Tibial nerve (tissue), 4 donors: ENCODE measurements around the gene RPS19BP1. TPM values are rescaled to one million over a fixed set of nuclear protein-coding genes. Genes with fewer than 3 reads are reported as not detected.
"Not testable (repeated sequence)": the region's sequence is repeated elsewhere in the genome, so short reads cannot be mapped to it uniquely, and the experiment has no call there.

Source experiments
- DNase-seq, 2 donors: peaks; one replicate each; pipeline ENCODE4 v3.0.0-alpha.2; 2019; ENCODE audit warnings: low spot score in 2 of 2
- H3K27ac ChIP-seq, 4 donors: fragments of 200-600 bp; sonication (generic) in 3 of 4; one replicate each; pipeline ENCODE4 v1.5.1; 2017 to 2019; ENCODE audit warnings: mild to moderate bottlenecking in 1 of 4
- H3K27me3 ChIP-seq, 2 donors: fragments of 200-600 bp; sonication (generic) in 1 of 2; one replicate each; pipeline versions ENCODE4 v1.5.1 to v1.6.0; 2017 to 2019
- H3K36me3 ChIP-seq, 3 donors: fragments of 200-600 bp; sonication (generic); one replicate each; pipeline ENCODE4 v1.5.1; 2018 to 2019
- H3K4me1 ChIP-seq, 4 donors: fragments of 200-600 bp; sonication (generic) in 3 of 4; one replicate each; pipeline ENCODE4 v1.5.1; 2017 to 2019
- H3K4me3 ChIP-seq, 4 donors: fragments of 200-600 bp; sonication (generic) in 3 of 4; one replicate each; pipeline ENCODE4 v1.5.1; 2017 to 2019; ENCODE audit warnings: mild to moderate bottlenecking in 1 of 4, moderate library complexity in 1 of 4
- H3K9me3 ChIP-seq, 4 donors: fragments of 200-600 bp; sonication (generic) in 3 of 4; one replicate each; pipeline ENCODE4 v1.5.1; 2017 to 2019
- EP300 ChIP-seq, 2 donors: sonication (generic); formaldehyde crosslinking; IDR thresholded peaks; one replicate each; pipeline ENCODE4 v1.6.1; 2017; ENCODE audit warnings: antibody characterized with exemption in 2 of 2, mild to moderate bottlenecking in 1 of 2
- POLR2A ChIP-seq, 2 donors: fragments of 450-650 bp; IDR thresholded peaks; one replicate each; pipeline ENCODE4 v1.6.1; 2017; ENCODE audit warnings: antibody characterized with exemption in 2 of 2, mild to moderate bottlenecking in 2 of 2, moderate library complexity in 2 of 2
- WGBS, 2 donors: methylation state at CpG; one replicate each; pipeline ENCODE4 v1.1.5; 2018; 5-methylcytosine and 5-hydroxymethylcytosine counted together
- total RNA-seq, 4 donors: library from RNA; depleted of rRNA; stranded (reverse); fragments of >200 nt; gene quantifications; one replicate each; pipeline ENCODE4 v1.1.0, GENCODE V29; 2016
- TF ChIP-seq, protein P1 (sequence below), 5 experiments: fragments of 200-600 bp in 3 of 5; fragments of 450-650 bp in 2 of 5; sonication (generic) in 3 of 5; IDR thresholded peaks; one replicate each; pipeline ENCODE4 v1.5.1; 2016 to 2019; ENCODE audit warnings: antibody characterized with exemption in 5 of 5, mild to moderate bottlenecking in 3 of 5, moderate library complexity in 2 of 5

RPS19BP1 gene
- total RNA-seq, 4 donors from 2014 or later = 178 to 206 (median 197) TPM

DNA sequence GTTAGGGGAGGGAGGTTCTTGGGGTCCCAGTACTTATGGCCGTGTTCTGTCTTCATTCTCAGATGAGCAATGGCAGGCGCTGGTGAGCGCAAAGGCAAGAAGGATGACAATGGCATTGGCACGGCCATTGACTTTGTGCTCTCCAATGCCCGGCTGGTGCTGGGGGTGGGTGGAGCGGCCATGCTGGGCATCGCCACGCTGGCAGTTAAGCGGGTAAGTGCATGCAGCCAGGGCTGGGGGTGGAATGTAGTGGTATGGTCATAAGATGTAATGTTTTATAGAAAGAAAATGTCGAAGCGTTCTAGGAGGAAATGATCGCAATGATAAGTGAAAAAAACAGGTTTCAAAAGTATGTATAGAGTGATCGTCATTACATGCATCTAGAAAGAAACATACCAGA, 21.3 kb downstream of the RPS19BP1 start:
- no peak for DNase-seq
- WGBS, 2 donors = 92 to 94% methylated on average over 13 of the region's 13 CpGs
- peaks cover 4 to 98% (median 32%) of the 10 kb centered on the region in 3 donors for H3K36me3 ChIP-seq
- TF ChIP-seq POLR2A (IDR thresholded peaks at IDR 0.05) (no peak), EP300 (IDR thresholded peaks at IDR 0.05) (no peak)
- TF ChIP-seq, protein P1, sequence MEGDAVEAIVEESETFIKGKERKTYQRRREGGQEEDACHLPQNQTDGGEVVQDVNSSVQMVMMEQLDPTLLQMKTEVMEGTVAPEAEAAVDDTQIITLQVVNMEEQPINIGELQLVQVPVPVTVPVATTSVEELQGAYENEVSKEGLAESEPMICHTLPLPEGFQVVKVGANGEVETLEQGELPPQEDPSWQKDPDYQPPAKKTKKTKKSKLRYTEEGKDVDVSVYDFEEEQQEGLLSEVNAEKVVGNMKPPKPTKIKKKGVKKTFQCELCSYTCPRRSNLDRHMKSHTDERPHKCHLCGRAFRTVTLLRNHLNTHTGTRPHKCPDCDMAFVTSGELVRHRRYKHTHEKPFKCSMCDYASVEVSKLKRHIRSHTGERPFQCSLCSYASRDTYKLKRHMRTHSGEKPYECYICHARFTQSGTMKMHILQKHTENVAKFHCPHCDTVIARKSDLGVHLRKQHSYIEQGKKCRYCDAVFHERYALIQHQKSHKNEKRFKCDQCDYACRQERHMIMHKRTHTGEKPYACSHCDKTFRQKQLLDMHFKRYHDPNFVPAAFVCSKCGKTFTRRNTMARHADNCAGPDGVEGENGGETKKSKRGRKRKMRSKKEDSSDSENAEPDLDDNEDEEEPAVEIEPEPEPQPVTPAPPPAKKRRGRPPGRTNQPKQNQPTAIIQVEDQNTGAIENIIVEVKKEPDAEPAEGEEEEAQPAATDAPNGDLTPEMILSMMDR (IDR thresholded peaks at IDR 0.05) = no peak
- H3K4me3 ChIP-seq = no peak overlapping the region
- no peak overlapping the region for H3K27ac ChIP-seq
- H3K4me1 ChIP-seq = peaks cover 0 to 17% (median 0%) of the 10 kb centered on the region in 4 donors
- no peaks in the 10 kb centered on the region for H3K27me3 ChIP-seq
- H3K9me3 ChIP-seq = no peaks in the 10 kb centered on the region

DNA sequence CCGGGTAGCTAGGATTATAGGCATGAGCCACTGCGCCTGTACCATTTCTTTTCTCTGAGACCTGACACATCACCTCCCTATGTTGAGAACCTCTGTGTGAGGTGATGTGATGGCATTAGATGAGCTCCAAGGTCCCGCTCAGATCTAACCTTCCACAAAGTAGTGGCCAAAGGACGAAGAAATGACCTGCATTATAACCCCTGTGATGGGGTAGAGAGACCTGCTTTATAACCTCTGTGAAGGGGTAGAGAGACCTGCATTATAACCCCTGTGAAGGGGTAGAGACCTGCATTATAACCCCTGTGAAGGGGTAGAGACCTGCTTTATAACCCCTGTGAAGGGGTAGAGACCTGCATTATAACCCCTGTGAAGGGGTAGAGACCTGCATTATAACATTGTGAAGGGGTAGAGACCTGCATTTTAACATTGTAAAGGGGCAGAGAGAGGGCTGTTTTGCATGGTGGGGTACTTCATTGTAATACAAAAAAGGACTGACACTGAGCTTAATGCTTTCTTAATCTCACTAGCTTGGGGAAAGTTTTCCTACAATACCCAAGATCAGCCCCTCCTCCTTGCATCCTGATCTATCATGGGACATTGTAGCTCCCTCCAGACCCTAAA, 21.9 kb downstream of the RPS19BP1 start:
- Histone ChIP-seq H3K36me3 (peaks cover 4 to 100% (median 36%) of the 10 kb centered on the region in 3 donors), H3K9me3 (no peaks in the 10 kb centered on the region), H3K4me1 (peaks cover 0 to 23% (median 0%) of the 10 kb centered on the region in 4 donors), H3K27ac (no peak overlapping the region), H3K27me3 (no peaks in the 10 kb centered on the region), H3K4me3 (no peak overlapping the region)
- WGBS, 2 donors = 89 to 95% methylated on average over 4 of the region's 4 CpGs
- TF ChIP-seq POLR2A (IDR thresholded peaks at IDR 0.05) (no peak), EP300 (IDR thresholded peaks at IDR 0.05) (no peak)
- TF ChIP-seq, protein P1 (IDR thresholded peaks at IDR 0.05) = no peak
- no peak for DNase-seq

DNA sequence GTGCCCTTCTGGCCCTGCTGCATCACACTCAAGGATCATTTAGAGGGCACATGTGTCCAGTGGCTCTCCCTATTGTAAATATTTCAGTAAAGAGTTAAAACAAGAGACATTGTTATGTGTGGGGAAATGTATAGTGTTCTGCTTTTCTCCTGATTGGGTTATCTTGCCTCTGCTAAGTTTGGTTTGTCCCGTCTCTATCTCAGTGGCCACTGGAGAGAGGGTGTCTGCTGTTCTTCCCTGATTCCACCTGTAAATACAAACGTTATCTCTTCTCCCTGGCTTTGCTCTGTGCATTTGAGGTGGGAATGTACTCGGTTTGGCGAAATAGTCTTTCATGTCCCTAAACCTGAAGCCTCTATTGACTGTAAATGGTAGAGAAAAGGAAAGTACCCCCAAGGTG, 24.2 kb downstream of the RPS19BP1 start:
- no peak for DNase-seq
- TF ChIP-seq POLR2A (IDR thresholded peaks at IDR 0.05) = no peak
- no peak for TF ChIP-seq EP300 (IDR thresholded peaks at IDR 0.05)
- TF ChIP-seq, protein P1 (IDR thresholded peaks at IDR 0.05) = no peak
- Histone ChIP-seq H3K27me3 (no peaks in the 10 kb centered on the region), H3K4me3 (no peak overlapping the region), H3K36me3 (peaks cover 4 to 95% (median 37%) of the 10 kb centered on the region in 3 donors), H3K9me3 (no peaks in the 10 kb centered on the region), H3K4me1 (peaks cover 0 to 34% (median 9%) of the 10 kb centered on the region in 4 donors), H3K27ac (no peak overlapping the region)
- 72 to 78% methylated on average over 4 of the region's 4 CpGs for WGBS, 2 donors

DNA sequence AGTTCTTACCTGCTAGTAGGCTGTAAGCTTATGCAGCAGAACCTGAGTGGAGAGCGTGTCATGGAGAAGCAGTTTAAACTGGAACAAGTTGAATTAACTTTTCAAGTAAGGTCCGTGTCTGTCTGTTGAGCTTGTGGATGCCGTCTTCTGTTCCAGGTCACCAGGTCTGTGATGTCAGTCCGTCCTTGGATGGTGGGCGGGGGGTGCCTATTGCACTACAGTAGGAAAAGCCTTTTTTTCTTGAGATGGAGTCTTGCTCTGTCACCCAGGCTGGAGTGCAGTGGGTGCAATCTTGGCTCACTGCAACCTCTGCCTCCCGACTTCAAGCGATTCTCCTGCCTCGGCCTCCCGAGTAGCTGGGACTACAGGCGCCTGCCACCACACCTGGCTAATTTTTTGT, 25.5 kb downstream of the RPS19BP1 start:
- not testable (repeated sequence) for H3K4me3 ChIP-seq, H3K9me3 ChIP-seq, H3K27me3 ChIP-seq, DNase-seq, H3K27ac ChIP-seq
- Histone ChIP-seq H3K4me1 (peaks cover 0 to 40% (median 14%) of the 10 kb centered on the region in 4 donors), H3K36me3 (peaks cover 2 to 81% (median 29%) of the 10 kb centered on the region in 3 donors)
- 69 to 85% methylated on average over 10 of the region's 10 CpGs for WGBS, 2 donors

DNA sequence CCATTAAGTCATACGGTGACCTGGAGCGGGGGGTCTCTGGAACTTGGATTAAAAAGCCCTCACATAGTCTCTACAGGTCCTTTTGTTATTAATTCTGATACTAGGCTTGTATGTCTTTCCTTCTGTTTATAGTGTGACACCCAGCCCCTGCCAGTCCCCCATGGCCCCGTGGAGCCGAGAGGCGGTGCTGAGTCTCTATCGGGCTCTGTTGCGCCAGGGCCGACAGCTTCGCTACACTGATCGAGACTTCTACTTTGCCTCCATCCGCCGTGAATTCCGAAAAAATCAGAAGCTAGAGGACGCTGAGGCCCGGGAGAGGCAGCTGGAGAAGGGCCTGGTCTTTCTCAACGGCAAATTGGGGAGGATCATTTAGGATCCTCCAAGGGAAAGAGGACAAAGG, 28.5 kb downstream of the RPS19BP1 start:
- Histone ChIP-seq H3K4me3 (no peak overlapping the region), H3K9me3 (no peaks in the 10 kb centered on the region), H3K27ac (no peak overlapping the region), H3K27me3 (no peaks in the 10 kb centered on the region), H3K4me1 (peaks cover 0 to 61% (median 26%) of the 10 kb centered on the region in 4 donors), H3K36me3 (peaks cover 0 to 52% (median 19%) of the 10 kb centered on the region in 3 donors)
- 89 to 93% methylated on average over 16 of the region's 16 CpGs for WGBS, 2 donors
- DNase-seq = no peak
- no peak for TF ChIP-seq EP300 (IDR thresholded peaks at IDR 0.05)
- no peak for TF ChIP-seq POLR2A (IDR thresholded peaks at IDR 0.05)
- TF ChIP-seq, protein P1 (IDR thresholded peaks at IDR 0.05) = no peak
